ELR (cell line): ENCODE measurements around the gene DDX21.
"Not testable (repeated sequence)": the region's sequence is repeated elsewhere in the genome, so short reads cannot be mapped to it uniquely, and the experiment has no call there.

Experiments
- DNase-seq: peaks from one replicate; pipeline ENCODE4 v3.0.0-alpha.2; 2015; ENCODE audit warnings: low read depth

The DDX21 gene

GRCh38 chr10:68955832-68956532, at the start of gene DDX21:
Gene DDX21 (plus strand): TSS chr10:68956170. CDS start chr10:68956226, 56 bp downstream.
- DNase-seq = peak; percentile 96

GRCh38 chr10:68924593-68924992, 31.4 kb upstream of the DDX21 start:
- no peak for DNase-seq

GRCh38 chr10:68925489-68925888, 30.5 kb upstream of the DDX21 start:
- DNase-seq = no peak

- DNase-seq = not testable (repeated sequence)
Measured at GRCh38 chr10:68929157-68929556, 26.8 kb upstream of the DDX21 start.

- DNase-seq = not testable (repeated sequence)
Measured at GRCh38 chr10:68929888-68930287, 26.1 kb upstream of the DDX21 start.

- not testable (repeated sequence) for DNase-seq
Measured at GRCh38 chr10:68932860-68933259, 23.1 kb upstream of the DDX21 start.

- no peak for DNase-seq
Measured at GRCh38 chr10:68934994-68935393, 21.0 kb upstream of the DDX21 start.

- no peak for DNase-seq
Measured at GRCh38 chr10:68938117-68938516, 17.9 kb upstream of the DDX21 start.

GRCh38 chr10:68938884-68939283, 17.1 kb upstream of the DDX21 start:
- DNase-seq = no peak

- not testable (repeated sequence) for DNase-seq
Measured at GRCh38 chr10:68940917-68941316, 15.1 kb upstream of the DDX21 start.

- DNase-seq = no peak
Measured at GRCh38 chr10:68950598-68950997, 5.4 kb upstream of the DDX21 start.

GRCh38 chr10:68954904-68955303, 1.1 kb upstream of the DDX21 start:
- no peak for DNase-seq

- no peak for DNase-seq
Measured at GRCh38 chr10:68955355-68955831, 577 bp upstream of the DDX21 start.

- no peak for DNase-seq
Measured at GRCh38 chr10:68957284-68957615, 1.3 kb downstream of the DDX21 start.

- DNase-seq = peak; percentile 20
Measured at GRCh38 chr10:68957654-68958053, 1.7 kb downstream of the DDX21 start.

GRCh38 chr10:68959695-68960527, 3.9 kb downstream of the DDX21 start:
- no peak for DNase-seq

GRCh38 chr10:68963151-68963550, 7.2 kb downstream of the DDX21 start:
- DNase-seq = no peak

GRCh38 chr10:68973975-68974374, 18.0 kb downstream of the DDX21 start:
- no peak for DNase-seq

- not testable (repeated sequence) for DNase-seq
Measured at GRCh38 chr10:68975936-68976473, 20.0 kb downstream of the DDX21 start.

- DNase-seq = not testable (repeated sequence)
Measured at GRCh38 chr10:68979738-68980137, 23.8 kb downstream of the DDX21 start.

- peak; percentile 62 for DNase-seq
Measured at GRCh38 chr10:68981074-68981473, 25.1 kb downstream of the DDX21 start.

GRCh38 chr10:68982389-68982788, 26.4 kb downstream of the DDX21 start:
- DNase-seq = no peak

GRCh38 chr10:68987611-68988010, 31.6 kb downstream of the DDX21 start:
- DNase-seq = peak; percentile 13
